ENCODE data around the gene RPS21.

RPS21 gene

DNA sequence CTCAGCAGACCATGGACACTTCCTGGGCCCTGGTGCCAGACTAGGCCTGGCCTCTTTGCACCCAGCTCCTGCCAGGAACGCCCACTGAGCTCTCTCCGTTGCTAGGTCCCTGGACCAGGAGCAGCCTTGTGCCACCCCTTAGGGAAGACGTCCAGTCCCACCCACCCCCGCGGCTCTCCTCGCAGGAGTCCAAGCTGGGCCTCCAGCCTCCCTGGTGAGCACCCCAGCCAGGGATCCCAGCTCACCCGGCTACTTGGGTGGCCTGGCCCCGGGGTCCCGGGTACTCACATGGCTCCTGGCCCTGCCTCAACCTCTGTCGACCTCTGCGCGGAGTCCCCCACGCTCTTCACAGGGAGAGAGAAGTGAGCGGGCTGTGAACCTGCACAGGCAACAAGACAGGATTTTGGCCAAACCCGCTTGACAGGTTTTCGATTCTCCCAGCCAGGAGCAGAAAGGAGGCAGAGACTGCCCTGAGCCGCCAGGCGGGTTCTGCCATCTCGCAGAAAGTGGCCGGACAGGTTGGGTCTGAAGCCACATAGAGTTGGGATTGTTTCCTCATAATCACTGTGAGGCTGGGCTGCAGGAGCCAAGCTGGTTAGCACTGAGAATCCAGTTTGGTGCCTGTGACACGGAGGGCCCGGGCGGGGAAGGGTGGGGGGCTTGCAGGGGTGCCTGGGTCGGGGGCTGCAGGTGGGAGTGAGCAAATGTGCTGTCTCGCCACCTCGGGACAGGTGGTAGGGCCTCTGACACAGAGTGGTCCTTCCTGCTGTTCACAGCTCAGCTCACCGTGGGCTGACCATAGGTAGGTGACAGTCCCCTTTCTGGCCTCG lies 40.5 kb downstream of the RPS21 start, which contains the start of gene RBBP8NL:
Gene RBBP8NL, minus strand, starts transcription at position 368 of the 830 bp plus-strand sequence. CDS start 7,892 bp downstream, outside the sequence.
- DNase-seq (ENCODE audit: low spot score), result no peak

DNA sequence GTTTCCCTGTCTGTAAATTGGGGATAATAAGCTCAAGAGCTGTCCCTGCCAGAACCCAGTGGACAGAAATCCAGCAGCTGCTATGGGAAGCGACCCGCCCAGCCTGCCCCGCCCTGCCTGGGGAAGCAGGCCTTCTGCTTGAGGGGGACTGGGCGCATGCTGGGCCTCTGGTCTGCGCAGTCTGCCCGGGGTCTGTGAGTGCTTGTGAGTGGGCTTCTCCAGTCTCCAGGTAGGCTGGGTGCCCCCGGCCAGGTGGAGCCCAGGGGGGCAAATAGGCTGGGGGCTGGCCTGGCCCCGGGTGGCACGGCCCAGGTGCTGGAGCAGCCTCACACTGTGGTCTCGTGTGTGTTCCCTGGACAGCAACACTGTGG lies 41.1 kb downstream of the RPS21 start:
- no peak for DNase-seq (ENCODE audit: low spot score)

DNA sequence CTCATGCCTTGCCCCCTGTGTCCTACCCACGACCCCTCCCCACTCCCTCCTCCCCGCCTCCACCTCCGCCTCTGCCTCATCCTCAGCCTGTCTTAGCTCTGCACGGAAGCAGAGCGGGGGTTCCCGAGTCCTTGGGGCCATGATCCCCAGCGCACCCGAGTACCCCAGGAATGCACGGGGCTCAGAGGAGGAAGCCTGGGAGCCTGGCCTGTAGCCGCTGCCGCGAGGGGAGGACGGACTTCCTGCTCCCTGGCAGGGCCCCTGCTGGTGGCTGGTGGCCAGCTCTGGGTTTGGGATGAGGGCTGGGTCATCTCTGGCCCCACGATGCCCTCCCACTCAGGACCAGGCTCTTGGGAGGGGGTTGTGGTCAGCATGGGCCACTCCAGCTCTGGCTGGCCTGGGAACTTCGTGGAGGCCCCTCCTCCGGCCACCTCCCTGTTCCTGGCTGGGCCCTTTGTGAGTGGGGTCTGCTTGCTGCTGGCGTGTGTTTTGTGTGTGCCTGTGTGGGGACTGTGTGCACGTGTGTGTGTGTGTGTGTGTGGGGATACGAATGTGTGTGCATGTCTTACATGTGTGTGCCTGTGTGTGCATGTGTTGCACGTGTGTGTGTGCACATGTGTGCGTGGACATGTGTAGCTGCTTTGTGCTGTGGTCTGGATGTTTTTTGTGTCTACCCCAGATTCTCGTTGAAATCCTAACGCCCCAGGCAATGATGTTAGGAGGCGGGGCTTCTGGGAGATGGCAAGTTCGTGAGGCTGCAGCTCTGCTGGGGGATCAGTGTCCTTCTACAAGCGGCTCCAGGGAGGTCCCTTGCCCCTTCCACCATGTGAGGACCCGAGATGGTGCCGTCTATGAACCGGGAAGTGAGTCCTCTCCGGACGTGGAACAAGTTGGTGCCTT lies 41.7 kb downstream of the RPS21 start:
- no peak for DNase-seq (ENCODE audit: low spot score)

GRCh38 chr20:62429455-62430310 lies 42.8 kb downstream of the RPS21 start:
- no peak for DNase-seq (ENCODE audit: low spot score)

GRCh38 chr20:62430311-62430853 lies 43.5 kb downstream of the RPS21 start:
- no peak for DNase-seq (ENCODE audit: low spot score)

DNA sequence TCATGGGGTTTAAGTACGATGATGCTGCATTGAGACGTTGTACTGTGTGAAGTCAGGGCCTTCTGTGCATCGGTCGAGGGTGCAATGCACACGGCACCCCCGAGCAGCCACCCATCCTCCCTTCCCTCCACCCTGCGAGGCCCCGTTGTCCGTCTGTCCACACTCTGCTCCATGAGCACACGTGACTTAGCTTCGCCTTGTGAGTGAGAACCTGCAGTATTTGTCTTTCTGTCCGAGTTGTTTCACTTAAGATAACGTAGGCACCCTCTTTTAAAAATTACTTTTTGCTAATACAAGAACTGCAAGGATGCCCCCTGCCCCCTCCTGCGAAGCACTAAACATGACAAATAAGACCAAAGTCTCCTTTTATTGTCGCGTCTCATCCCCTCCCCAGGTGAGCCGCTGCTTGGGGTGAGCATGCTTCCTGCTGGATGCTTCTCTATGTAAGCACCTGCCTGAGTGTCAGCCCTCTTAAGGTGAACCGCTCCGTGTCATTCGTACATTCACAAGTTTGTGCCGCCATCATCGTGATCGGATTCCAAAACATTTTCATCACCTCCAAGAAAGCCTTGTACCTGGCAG lies 44.1 kb downstream of the RPS21 start:
- no peak for DNase-seq (ENCODE audit: low spot score)

DNA sequence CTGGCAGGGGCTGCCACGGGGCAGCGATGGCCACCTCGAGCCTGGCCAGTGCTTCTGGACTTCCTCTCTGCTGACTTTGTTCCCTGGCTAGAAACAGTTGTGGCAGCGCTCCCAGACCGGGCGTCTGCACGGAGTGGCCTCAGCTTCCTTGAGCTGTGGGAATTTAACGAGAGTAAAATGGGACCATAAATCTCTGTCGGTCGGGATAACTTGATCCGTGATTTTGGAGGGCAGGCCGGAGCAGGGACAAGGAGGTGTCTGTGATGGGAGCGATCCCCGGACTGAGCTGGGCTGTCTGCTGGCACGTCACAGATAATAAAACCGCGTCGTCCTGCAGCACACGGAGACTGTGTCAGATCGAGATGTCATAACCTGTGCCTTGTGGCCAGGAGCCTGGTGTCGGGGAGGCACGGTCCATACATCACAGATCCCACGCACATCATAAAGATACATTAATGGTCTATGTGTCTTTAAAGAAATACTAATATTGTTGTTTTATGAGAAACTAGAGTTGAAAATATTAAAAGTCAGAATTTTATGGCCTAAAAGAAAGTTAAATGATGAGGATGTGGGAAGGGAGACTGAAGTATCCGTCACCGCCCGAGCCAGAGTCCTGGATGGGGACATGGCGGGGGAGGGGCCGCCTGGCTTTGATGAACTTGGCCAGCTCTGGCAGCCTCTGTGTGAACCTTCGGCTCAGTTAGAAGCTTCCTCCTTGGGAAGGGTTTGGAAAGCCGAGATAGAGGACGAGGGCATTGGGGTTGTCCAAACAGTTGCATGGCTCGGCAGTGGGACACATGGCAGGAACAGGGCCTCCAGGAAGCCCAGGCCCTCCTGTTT lies 47.0 kb downstream of the RPS21 start:
- DNase-seq (ENCODE audit: low spot score), result no peak

- DNase-seq (ENCODE audit: low spot score), result no peak
Observed at GRCh38 chr20:62436692-62437091, 49.8 kb downstream of the RPS21 start.

DNA sequence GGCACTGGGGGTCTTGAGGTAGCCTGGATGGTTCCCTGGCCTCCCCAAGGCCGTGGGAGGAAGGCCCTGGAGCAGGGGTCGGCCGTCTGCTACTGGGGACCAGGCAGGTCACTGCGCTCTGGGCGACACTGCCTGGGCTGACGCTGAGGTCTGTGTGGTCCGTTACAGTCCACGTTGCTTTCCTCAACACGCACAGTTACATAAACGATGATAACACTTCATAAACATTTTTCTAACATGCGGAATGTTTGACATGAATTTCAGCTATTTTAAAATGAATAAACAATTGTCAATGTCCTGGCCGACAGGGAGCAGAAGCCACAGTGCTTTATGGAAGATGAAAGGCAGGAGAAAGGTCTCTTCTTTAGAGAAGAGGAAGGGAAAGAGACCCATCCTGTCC lies 50.6 kb downstream of the RPS21 start:
- DNase-seq (ENCODE audit: low spot score), result no peak

DNA sequence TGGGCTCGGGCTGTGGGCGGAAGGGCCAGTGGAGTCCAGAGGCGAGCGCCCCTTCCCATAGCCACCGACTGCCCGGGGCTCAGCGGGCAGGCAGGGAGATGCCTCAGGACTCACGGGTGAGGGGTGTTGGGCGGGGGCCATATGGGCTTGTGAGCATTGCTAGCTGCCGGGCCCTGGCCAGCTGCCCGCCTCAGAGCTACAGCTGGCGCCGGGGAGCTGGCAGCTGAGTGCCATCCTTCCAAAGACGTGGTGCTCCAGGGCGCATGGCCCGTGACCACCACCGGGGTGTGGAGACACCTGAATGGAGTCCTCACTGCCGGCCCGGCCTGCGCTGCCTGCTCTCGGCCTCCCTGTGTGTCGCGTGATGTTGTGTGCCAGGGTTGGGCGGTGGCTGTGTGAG lies 51.0 kb downstream of the RPS21 start:
- DNase-seq (ENCODE audit: low spot score), result no peak
